Measurements from ENCODE around the gene TLR7. TPM values are rescaled to one million over a fixed set of nuclear protein-coding genes. Genes with fewer than 3 reads are reported as not detected.

The TLR7 gene
- total and polyA plus RNA-seq, 10 of the 15 experiments (the other 5 are each of a cell fraction or from before 2014, with no cell fraction given), result 12.0 to 44.4 (median 22.6) TPM

DNA sequence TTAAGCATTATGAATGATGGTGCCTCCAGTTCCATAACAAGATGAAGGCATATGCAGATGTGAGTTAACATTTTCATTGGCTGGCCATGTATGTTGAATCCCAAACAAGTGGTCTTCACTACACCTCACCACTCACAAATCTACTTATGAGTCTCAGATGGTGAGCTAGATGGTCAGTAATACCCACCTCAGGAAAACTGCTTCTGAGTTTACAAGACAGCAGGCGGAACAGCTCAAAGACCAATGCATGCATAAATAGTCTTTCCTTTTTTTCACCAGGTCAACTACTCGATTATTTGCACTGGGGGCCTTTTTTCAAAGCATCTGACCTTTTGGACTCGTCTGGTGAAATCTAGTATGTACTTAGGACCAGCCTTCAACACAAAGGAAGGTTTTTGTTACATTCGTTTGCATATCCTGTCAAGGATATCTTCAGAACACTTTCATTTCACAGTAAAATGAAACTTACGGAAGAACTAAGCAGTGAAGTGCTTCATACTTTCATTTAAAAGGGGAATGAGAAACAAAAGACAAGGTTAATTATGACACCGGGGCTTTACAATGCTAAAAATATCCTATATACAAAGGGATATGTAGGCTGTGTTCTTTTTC, 23.1 kb upstream of the TLR7 start (continued):
- TF ChIP-seq, protein P1, sequence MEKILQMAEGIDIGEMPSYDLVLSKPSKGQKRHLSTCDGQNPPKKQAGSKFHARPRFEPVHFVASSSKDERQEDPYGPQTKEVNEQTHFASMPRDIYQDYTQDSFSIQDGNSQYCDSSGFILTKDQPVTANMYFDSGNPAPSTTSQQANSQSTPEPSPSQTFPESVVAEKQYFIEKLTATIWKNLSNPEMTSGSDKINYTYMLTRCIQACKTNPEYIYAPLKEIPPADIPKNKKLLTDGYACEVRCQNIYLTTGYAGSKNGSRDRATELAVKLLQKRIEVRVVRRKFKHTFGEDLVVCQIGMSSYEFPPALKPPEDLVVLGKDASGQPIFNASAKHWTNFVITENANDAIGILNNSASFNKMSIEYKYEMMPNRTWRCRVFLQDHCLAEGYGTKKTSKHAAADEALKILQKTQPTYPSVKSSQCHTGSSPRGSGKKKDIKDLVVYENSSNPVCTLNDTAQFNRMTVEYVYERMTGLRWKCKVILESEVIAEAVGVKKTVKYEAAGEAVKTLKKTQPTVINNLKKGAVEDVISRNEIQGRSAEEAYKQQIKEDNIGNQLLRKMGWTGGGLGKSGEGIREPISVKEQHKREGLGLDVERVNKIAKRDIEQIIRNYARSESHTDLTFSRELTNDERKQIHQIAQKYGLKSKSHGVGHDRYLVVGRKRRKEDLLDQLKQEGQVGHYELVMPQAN (conservative IDR thresholded peaks at IDR 0.05), result no peak
- TF ChIP-seq POLR2AphosphoS5 (IDR thresholded peaks at IDR 0.05; ENCODE audit: low read length), result peak; percentile 82
- no peak for TF ChIP-seq FOXK2 (IDR thresholded peaks at IDR 0.05)
- no peak for TF ChIP-seq NFYB (IDR thresholded peaks at IDR 0.05; ENCODE audit: insufficient read depth, low read depth, low read length)
- no peak for TF ChIP-seq CHD2 (IDR thresholded peaks at IDR 0.05; ENCODE audit: borderline replicate concordance, low read depth, low read length)
- TF ChIP-seq TCF3 (IDR thresholded peaks at IDR 0.05; ENCODE audit: borderline replicate concordance, insufficient read depth, low read depth, low read length), result no peak
- no peak for TF ChIP-seq STAT3 (IDR thresholded peaks at IDR 0.05; ENCODE audit: low read depth, low read length)
- no peak for TF ChIP-seq GATAD2B (conservative IDR thresholded peaks at IDR 0.05; ENCODE audit: low read depth)
- TF ChIP-seq RFX5 (IDR thresholded peaks at IDR 0.05; ENCODE audit: low read depth, low read length), result no peak
- TF ChIP-seq SPI1 (IDR thresholded peaks at IDR 0.05; ENCODE audit: borderline replicate concordance, insufficient read depth, low read depth, low read length), result no peak
- no peak for TF ChIP-seq EZH2 (IDR thresholded peaks at IDR 0.05; ENCODE audit: borderline replicate concordance, control insufficient read depth, low read depth, low read length)
- TF ChIP-seq SIN3A (IDR thresholded peaks at IDR 0.05; ENCODE audit: low read depth, low read length), result no peak
- TF ChIP-seq SUZ12 (IDR thresholded peaks at IDR 0.05; ENCODE audit: unreplicated experiment), result no peak
- TF ChIP-seq EGR1 (IDR thresholded peaks at IDR 0.05; ENCODE audit: borderline replicate concordance in 1 of 2, low read depth in 2 of 2, low read length in 2 of 2), result no peak
- TF ChIP-seq SP1 (IDR thresholded peaks at IDR 0.05; ENCODE audit: low read depth, low read length), result no peak
- no peak for TF ChIP-seq CEBPB (IDR thresholded peaks at IDR 0.05; ENCODE audit: borderline replicate concordance in 1 of 2, low read depth in 2 of 2, low read length in 2 of 2)
- TF ChIP-seq ZZZ3 (IDR thresholded peaks at IDR 0.05; ENCODE audit: control insufficient read depth, insufficient read length, low read depth), result no peak
- no peak for TF ChIP-seq IRF4 (IDR thresholded peaks at IDR 0.05; ENCODE audit: low read depth, low read length)
- TF ChIP-seq, protein P2, sequence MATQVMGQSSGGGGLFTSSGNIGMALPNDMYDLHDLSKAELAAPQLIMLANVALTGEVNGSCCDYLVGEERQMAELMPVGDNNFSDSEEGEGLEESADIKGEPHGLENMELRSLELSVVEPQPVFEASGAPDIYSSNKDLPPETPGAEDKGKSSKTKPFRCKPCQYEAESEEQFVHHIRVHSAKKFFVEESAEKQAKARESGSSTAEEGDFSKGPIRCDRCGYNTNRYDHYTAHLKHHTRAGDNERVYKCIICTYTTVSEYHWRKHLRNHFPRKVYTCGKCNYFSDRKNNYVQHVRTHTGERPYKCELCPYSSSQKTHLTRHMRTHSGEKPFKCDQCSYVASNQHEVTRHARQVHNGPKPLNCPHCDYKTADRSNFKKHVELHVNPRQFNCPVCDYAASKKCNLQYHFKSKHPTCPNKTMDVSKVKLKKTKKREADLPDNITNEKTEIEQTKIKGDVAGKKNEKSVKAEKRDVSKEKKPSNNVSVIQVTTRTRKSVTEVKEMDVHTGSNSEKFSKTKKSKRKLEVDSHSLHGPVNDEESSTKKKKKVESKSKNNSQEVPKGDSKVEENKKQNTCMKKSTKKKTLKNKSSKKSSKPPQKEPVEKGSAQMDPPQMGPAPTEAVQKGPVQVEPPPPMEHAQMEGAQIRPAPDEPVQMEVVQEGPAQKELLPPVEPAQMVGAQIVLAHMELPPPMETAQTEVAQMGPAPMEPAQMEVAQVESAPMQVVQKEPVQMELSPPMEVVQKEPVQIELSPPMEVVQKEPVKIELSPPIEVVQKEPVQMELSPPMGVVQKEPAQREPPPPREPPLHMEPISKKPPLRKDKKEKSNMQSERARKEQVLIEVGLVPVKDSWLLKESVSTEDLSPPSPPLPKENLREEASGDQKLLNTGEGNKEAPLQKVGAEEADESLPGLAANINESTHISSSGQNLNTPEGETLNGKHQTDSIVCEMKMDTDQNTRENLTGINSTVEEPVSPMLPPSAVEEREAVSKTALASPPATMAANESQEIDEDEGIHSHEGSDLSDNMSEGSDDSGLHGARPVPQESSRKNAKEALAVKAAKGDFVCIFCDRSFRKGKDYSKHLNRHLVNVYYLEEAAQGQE (IDR thresholded peaks at IDR 0.05; ENCODE audit: low read depth, low read length), result no peak
- no peak for TF ChIP-seq POLR2AphosphoS2 (IDR thresholded peaks at IDR 0.05; ENCODE audit: low read depth, low read length)
- no peak for TF ChIP-seq CBFB (IDR thresholded peaks at IDR 0.05; ENCODE audit: low read depth)
- TF ChIP-seq NR2F1 (conservative IDR thresholded peaks at IDR 0.05), result peak; percentile 79; the same call in 1 of the 2 replicates
- TF ChIP-seq TBL1XR1 (IDR thresholded peaks at IDR 0.05; ENCODE audit: low read depth, low read length), result 0 out of 2 replicates have a peak, but pooled peaks have one; percentile 37
- TF ChIP-seq NR2C1 (IDR thresholded peaks at IDR 0.05), result no peak
- TF ChIP-seq SIX5 (IDR thresholded peaks at IDR 0.05; ENCODE audit: low read depth, low read length, severe bottlenecking), result no peak
- TF ChIP-seq, protein P3, sequence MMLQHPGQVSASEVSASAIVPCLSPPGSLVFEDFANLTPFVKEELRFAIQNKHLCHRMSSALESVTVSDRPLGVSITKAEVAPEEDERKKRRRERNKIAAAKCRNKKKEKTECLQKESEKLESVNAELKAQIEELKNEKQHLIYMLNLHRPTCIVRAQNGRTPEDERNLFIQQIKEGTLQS (IDR thresholded peaks at IDR 0.05; ENCODE audit: borderline replicate concordance, extremely low read depth, low read depth, low read length), result no peak
- TF ChIP-seq ZNF274 (IDR thresholded peaks at IDR 0.05; ENCODE audit: insufficient read depth, insufficient read length), result no peak

Measured in GM12878 (cell line).